ENCODE measurements around the gene ACACB.

GRCh38 chr12:109281452-109281851 is 165.1 kb downstream of the ACACB start:
- TF ChIP-seq CTCF (IDR thresholded peaks at IDR 0.05) (no peak), POLR2A (IDR thresholded peaks at IDR 0.05) (no peak)
